ENCODE data around the gene CCDC88A.
"Not testable (repeated sequence)": the region's sequence is repeated elsewhere in the genome, so short reads cannot be mapped to it uniquely, and the experiment has no call there.

The CCDC88A gene

DNA sequence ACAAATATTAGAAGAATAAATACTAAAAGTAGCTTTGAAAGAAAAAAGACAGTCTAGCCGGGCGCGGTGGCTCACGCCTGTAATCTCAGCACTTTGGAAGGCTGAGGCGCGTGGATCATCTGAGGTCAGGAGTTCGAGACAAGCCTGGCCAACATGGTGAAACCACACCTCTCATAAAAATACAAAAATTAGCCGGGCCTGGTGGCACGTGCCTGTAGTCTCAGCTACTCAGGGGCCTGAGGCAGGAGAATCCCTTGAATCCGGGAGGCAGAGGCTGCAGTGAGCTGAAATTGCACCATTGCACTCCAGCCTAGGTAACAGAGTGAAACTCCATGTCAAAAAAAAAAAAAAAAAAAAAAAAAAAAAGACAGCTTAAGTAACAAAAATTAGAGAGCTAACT is 34.1 kb downstream of the CCDC88A start:
- not testable (repeated sequence) for DNase-seq

DNA sequence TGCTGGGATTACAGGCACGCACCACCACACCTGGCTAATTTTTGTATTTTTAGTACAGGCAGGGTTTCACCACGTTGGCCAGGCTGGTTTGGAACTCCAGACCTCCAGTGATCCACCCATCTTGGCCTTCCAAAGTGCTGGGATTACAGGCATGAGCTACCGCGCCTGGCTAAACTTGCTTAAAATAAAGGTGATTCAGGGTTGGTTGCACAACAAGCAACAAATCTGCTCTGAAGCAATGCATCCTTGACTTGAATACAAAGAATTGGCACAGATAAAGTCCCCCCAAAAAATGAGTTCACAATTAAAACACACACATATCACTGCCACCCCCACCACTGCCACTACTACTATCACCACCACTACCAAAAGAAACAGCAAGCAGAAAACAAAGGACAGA is 34.9 kb downstream of the CCDC88A start:
- no peak for DNase-seq

DNA sequence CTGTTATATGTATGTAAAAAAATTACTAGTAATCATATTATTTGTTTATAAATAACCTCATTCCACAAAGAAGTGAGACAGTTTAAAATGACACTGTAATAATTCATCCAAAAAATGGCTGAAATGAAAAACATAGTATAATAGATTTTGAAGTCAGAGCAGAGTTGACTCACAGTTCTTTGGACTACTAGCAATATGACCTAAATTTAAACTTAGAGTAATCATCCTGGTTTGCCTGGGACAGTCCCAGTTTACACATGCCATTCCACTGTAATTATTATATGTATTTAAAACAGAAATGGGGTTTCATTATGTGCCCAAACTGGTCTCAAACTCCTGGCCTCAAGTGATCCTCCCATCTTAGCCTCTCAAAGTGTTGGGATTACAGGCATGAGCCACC is 48.3 kb downstream of the CCDC88A start:
- DNase-seq: no peak

DNA sequence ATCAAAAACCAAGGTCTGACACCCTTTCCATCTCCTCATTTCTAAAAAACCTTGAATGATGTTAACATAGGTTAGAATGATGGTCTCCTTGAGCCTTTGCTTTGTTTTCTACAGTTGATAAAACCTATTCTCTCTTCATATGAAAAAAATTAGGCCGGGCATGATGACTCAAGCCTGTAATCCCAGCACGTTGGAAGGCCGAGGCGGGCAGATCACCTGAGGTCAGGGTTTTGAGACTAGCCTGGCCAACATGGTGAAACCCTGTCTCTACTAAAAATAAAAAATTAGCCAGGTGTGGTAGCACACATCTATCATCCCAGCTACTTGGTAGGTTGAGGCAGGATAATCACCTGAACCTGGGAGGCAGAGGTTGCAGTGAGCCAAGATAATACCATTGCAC is 49.4 kb downstream of the CCDC88A start:
- DNase-seq: no peak

DNA sequence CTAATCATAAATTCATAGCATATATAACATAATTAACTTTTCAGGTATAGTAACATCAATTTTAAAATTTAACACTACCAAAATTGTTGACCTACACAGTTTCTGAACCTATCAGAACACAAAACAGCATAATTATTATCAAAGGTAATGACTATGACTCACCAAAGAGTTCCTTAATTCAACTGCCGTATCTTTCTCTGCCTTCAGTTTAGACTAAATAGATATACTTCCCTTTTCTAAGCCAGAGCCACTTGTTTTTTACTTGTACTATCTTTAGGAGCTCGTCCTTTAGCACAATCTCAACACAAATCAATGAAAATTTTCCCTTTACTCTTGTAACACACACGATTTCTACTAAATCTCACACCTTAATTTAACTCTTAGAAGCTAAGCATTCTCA is 54.4 kb downstream of the CCDC88A start:
- DNase-seq: no peak

DNA sequence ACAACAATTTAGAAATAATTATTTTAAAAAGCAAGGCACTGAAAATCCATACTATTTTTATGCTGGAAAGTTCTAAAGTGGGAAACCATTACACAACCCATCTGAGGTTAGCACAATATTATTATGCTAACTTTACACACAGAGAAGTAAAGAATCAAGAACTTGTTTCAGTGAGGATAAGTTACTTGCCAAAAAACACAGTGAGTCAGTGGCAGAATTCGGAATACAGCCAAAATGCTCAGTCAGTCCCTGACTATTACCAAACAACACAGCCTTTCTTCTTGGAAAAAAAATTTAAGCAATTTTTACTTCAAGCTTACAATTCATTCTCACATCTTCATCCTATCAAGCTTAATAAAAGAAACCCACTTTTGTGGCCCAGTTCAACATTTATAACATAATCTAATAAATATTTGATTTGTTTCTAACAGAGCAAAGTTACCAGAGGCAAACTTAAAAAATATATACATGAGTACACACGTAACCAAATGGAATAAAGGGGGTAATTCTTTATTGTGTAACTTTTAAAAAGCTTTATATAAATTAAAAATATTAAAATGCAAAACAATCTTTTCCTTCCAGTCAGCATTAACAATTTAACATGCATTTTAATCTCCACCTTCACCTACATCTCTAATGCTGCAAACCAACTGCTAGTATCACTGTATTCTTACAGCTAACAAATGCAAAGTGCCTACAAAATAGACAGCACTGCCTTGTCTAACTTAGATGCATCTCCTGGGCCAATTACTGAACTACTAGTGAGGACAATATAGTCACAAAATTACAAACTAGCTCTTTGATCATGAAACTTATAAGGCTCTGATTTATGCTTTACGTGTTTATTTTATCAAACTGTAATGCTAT is 55.2 kb downstream of the CCDC88A start:
- no peak for DNase-seq

DNA sequence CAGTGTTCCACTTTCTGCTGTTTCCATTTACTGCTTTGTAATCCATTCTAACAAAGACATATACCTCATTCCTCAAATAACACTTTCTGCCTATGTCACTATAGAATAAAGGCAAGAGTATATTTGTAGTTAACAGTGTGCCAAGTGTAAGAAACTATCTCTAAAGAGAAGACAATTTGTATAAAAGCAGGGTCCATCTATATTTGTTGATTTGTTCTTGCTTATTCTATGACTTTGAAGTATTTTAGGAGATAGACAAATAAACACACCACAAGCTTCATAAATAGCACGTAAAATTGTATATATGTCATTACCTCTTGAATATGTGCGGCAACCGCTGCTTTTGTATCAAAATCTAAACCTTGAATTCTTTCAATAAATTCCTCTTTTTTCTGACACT is 56.0 kb downstream of the CCDC88A start:
- DNase-seq: no peak

DNA sequence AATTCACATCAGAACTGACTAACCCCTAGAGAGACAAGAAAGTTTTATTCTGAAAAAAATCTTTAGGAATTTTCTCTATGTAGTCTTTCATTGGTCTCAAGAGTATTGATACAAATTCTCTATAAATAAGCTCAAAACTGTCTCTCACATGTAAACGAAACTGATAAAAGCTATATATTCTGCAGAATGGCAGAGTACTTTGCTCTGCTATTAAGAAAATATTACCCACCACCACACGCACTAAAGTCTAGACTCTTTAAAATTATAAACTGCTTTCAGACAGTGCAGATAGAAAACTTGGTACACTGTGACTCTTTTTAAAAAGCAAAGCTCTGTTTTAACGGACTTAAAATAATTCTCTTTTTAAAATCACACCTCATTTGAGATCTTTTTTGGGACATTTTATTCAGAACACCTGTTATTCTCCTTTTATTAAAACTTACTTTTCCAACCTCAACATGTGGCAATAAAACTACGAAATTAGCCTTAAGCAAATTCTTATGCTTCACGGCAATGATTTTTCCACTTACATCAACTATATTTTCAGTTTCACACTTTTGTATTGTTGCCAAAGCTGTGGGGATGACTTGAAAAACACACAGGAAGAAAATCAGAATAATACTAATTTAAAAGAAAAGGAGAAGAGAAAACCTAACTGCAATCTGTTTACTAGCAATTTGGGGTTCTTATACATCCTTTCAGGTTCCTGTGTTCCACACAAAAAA is 58.0 kb downstream of the CCDC88A start:
- DNase-seq: no peak

DNA sequence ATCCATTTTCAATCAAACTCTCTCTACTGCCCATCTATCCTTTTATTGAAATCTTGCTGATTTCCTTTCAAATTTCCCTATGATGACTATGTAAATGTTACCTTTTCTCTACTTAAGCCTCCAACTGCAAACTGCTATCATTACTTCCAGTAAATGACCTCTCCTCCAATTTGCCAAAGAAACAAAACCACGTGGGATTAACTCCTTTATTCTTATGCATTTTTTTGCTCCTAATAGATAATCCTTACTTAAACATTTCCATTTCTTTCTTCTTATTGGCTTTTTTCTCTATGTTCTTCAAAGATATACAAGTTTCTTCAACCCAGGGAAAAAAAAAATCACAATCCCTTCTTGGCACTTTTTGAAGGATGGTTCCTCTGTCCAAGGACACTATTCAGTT is 61.2 kb downstream of the CCDC88A start:
- no peak for DNase-seq

DNA sequence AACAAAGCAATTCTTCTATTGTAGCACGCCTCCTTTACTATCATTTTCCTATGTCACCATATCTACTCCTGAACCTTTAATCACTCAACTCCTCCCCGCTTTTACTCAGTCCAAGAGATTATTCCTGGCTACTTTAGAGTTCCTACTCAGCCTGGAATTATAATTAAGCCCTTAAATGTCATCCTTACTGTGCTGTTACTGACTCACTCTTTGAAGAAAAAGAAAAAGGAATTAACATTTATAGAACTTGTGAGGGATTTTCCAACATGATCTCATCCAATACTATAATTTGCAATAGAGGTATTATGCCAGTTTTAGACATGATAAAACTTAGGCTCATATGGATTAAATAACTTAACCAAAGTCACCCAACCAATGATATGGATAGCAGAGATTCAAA is 61.7 kb downstream of the CCDC88A start:
- no peak for DNase-seq

DNA sequence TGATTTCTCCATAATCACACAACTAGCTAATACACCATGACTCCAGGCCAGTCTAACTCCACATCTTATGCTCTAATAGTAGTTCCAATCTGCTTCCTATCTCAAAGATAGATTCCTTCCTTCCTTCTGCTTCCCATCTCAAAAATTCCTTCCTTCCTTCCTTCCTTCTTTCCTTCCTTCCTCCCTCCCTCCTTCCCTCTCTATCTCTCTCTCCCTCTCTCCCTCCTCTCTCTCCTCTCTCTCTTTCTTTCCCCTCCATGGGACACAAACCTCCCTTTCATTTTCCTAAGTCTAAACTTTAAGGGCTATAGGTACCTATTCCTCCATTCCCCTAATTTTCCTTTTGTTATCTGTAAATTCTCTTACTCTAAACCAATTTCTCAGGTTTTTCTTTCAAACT is 62.5 kb downstream of the CCDC88A start:
- DNase-seq: no peak

DNA sequence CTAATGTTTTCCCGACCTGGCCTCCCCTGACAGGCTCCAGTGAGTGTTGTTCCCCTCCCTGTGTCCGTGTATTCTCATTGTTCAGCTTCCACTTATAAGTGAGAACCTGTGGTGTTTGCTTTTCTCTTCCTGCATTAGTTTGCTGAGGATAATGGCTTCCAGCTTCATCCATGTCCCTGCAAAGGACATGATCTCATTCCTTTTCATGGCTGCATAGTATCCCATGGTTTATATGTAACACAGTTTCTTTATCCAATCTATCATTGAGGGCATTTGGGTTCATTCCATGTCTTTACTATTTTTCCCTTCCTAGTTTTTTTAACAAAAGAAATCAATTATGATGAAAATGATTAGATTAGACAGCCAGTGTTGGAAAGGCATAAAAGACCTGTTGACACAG is 63.5 kb downstream of the CCDC88A start:
- DNase-seq: not testable (repeated sequence)

DNA sequence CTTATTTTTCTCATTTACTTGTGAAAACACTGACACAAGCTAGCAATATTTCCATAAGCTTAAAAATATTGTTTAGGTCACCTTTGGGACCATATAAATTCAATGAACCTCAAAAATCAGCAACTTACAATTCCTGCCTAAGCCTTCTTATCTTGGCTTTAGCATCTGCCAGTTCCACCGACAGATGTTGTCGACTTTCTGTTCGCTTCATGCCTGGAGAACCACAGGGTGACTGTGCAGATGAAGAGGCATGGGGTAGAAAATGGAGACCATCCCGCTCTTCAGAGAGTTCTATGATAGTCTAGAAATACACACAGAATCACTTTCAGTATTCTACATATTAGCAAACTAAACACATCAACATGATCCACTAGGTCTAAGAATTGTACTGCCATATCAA is 64.2 kb downstream of the CCDC88A start:
- DNase-seq: no peak

DNA sequence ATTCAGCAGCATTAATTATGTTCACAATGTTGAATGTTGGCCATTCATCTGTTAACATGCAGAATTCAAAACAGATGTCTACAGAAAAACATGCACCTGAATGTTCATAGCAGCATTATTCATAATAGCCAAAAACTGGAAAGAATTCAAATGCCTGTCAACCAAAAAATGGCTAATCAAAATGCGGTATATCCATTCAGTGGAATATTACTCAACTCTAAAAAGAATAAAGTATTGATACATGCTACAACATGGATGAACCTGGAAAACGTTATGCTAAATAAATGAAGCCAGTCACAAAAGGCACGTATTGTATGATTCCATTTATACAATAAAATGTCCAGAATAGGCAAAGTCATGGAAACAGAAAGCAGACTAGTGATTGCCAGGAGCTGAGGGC is 68.0 kb downstream of the CCDC88A start:
- DNase-seq: no peak

DNA sequence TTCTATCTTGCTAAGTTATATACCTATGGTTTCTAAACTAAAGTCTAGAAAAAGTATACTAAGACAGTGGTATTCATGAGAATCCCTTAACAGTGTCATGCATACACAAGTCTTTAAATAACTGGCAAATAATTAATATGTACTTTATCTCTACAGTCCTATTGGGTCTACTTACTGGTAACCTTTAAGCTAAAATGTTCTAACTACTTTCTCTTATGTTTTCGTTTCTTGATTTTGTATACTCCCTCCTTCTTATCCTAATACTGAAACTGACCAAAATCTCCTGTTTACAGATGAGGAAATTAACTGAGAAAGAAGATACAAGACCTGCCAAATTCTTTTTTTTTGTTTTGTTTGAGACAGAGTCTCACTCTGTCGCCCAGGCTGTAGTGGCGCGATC is 74.6 kb downstream of the CCDC88A start:
- no peak for DNase-seq

DNA sequence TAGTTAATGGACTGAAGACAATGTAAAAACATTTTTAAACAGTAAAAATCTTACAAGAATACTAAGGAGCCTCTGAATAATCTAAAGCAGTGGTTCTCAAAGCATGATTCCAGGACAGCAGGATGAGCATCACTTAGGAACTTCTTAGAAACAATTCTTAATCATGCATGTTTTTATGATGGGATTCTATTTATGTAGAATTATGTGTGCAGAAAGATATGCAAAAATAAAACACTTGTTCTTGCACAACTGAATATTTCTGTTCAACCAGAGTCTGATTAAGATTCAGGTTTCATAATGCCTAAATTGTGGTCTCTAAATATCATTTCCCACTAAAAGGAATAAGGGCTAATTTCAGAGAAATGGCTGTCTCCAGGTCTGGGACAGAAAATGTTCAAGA is 81.4 kb downstream of the CCDC88A start:
- DNase-seq: no peak

DNA sequence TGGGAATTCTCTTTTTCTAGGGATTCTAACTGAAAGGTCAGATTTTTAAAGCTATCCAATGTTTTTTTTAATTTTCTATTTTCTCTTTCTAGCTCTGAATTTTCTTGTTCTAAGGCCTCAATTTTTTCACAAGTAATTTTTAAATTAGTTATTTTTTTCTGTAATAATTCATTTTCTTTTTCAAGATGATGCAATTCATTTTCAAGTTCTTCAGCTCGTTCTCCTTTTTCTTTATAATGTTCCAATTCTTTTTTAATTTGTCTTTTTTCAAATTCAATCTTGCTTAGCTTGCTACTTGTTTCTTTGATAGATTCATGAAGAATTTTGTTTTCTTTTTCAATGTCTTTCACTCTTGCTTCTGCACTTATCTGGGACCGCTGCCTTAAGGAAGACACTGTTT is 84.9 kb downstream of the CCDC88A start:
- DNase-seq: no peak

DNA sequence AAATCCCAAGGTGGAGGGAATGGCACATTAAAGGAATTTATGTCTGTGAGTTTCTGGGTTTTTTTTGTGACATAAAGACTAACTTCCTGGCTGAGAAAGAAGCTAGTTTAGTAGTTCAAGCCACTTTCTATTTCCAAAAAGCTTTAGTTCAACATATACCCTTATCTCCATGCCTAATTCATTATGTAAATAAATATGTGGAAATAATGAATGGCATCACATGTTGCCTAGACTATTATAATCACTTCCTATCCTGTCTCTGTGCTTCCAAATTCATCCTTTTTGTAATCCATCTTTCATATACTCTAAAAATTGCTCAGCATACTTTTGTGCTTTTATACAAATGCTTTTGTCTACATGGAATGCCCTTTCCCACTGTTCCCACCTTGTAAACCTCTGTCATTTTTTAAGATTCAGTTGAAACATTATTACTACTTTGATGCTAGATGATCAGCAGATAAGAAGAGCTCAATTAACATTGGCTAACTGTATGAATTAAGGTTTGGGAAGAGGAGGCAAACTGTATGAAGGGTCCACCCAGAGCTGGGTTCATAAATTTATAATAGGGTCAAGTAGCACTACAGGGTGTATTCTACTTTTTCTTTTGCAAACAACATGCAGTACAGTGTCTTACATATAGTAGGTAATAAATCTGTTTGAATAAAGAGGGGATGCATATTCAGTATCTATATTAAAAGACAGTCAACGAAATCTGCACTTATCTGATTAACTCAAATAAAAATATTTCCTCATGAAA is 88.9 kb downstream of the CCDC88A start:
- DNase-seq: no peak

DNA sequence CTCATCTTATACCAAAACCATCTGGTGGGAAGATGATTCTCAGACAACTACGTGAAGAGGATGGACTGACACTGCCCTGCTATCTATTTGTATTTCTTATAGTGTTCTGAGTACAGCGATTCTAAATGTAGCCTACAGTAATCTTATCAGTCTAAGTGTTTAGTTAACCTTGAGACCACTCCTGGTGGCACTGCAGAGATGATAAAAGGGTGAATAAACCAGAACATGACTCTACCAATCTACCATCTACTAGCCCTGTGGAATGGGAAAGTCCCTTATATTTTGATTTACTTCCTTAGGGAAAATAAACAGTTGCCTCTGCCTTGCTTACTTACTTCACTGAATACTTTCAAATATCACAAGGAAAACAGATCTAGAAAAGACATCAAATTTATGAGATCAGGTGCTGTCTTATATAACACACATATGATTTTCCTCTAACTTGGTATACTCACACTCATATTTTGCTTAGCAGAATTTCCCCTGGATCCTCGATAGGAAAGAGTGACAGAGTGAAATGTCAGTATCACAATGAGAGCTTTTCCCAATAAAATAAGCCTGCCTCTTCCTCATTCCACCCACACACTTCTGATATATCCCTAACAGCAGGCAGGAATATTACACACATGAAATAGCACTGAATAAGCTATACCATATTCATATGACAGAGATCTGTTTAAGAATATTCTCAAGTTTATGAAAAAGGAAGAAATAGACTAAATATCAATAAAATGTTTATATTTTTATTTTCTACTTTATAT is 92.0 kb downstream of the CCDC88A start:
- no peak for DNase-seq

DNA sequence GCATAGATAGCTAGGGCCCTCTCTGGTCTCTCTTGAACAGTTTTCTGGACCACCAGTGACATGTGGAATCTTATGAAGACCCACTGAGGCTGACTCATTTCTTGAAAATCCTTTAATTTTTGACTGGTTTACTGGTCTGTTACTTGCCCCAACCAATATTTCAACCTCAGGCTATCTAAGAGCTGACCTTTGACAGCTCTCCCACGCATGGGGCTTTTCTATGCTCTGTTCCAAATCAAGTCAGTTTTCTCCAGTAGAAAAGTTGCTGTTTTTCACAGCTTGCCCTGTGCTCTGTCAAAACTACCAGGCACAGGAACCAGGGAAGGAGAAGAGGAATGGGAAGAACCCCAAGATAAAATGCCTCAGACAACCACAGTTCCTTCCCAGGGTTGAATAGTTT is 104.7 kb downstream of the CCDC88A start:
- no peak for DNase-seq

DNA sequence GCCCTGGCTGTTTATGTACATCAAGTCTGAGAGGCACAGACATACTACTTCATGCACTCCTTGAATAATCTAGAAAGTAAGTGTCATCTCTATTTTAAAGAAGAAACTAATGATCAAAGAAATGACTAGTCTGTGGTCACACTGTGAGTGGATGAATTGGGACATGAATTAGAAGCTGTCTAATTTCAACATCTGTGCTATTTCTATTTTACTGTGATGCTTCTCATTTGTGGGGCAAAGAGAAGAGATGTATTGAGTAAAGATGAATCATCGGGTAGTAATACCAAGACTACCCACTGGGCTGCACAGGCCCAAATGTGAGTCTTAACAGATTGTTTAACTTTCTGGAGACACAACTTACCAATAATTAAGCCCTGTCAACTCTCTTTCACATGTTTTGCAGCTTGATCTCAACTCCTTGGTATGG is 108.2 kb downstream of the CCDC88A start:
- DNase-seq: no peak

DNA sequence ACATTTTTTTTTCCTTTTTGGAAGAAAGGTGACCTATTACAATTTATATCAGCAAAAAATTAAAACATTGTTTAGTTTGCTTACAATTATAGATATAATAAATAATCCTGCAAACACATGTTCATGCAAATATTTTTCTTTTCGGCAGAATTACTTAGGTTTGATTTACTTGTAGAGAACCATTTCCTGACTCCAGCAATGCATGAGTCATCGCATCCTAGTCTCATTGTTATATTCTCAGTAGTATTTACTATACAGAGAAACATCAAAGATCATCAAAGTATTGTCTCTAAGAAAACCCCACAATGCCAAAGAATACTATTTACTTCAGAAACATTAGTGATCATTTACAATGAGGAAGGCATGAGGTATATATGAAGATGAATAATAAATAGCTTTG is 110.2 kb downstream of the CCDC88A start:
- DNase-seq: no peak

DNA sequence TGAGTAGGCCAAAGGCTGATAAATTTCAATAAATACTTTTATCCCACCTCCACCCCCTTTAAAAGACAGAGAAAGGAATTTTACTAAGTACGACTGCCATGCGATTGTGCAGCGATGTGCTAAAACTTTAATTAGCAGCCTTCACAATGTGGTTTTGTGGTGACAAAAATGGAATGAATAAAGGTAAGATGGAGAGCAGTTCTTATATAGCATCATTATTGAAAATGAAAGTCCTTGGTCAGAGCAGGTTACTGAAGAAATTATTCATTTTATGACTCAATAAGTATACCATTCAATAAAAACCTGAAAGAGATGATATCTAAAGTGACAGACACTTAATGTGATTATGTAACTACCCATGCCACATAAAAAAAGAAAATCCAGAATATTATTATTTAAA is 117.4 kb downstream of the CCDC88A start:
- no peak for DNase-seq
